NOMO-1 (cell line): Measurements from ENCODE around the gene HCFC2.

Experiments used
- DNase-seq, 2 experiments: peaks; one replicate each; lab custom pipeline; 2025; ENCODE audit not compliant: unreplicated experiment in 2 of 2; lab: John Stamatoyannopoulos, UW

Gene HCFC2

GRCh38 chr12:104152685-104153241 lies 88.4 kb downstream of the HCFC2 start:
- DNase-seq: no peak

- peak; percentile 56 to 76 for DNase-seq
Observed at GRCh38 chr12:104154286-104154685, 90.0 kb downstream of the HCFC2 start.

GRCh38 chr12:104154806-104155205 lies 90.5 kb downstream of the HCFC2 start:
- DNase-seq: no peak
